Esophagus muscularis mucosa (tissue), 4 donors: ENCODE results near the gene CD40. TPM values are rescaled to one million over a fixed set of nuclear protein-coding genes. Genes with fewer than 3 reads are reported as not detected.

Experiments
- DNase-seq: peaks from one replicate; pipeline ENCODE4 v3.0.0-alpha.2; 2017; ENCODE audit errors: extremely low spot score
- H3K27ac ChIP-seq, 4 donors: fragments of 200-600 bp; sonication (generic); replicated peaks in 1 of 4; 1 replicate in 3 of 4; 2 replicates in 1 of 4; pipeline ENCODE4 v1.5.1; 2016 to 2019; ENCODE audit warnings: mild to moderate bottlenecking in 1 of 4
- H3K27me3 ChIP-seq, 4 donors: fragments of 200-600 bp; sonication (generic); one replicate each; pipeline versions ENCODE4 v1.5.1 to v1.6.0; 2016 to 2019
- H3K36me3 ChIP-seq, 4 donors: fragments of 200-600 bp; sonication (generic); one replicate each; pipeline ENCODE4 v1.5.1; 2016 to 2019
- H3K4me1 ChIP-seq, 4 donors: fragments of 200-600 bp; sonication (generic); one replicate each; pipeline ENCODE4 v1.5.1; 2016 to 2019
- H3K4me3 ChIP-seq, 4 donors: fragments of 200-600 bp; sonication (generic); 1 replicate in 2 of 4; 2 replicates in 2 of 4; pipeline ENCODE4 v1.5.1; 2016 to 2019; ENCODE audit warnings: mild to moderate bottlenecking in 4 of 4, moderate library complexity in 1 of 4
- H3K9me3 ChIP-seq, 4 donors: fragments of 200-600 bp; sonication (generic); 1 replicate in 3 of 4; 2 replicates in 1 of 4; pipeline ENCODE4 v1.5.1; 2016 to 2019
- CTCF ChIP-seq, 3 experiments: fragments of 200-600 bp in 2 of 3; fragments of 450-650 bp in 1 of 3; sonication (generic) in 2 of 3; IDR thresholded peaks; one replicate each; pipeline ENCODE4 v1.5.1; 2017 to 2019; ENCODE audit warnings: antibody characterized with exemption in 3 of 3, mild to moderate bottlenecking in 2 of 3, moderate library complexity in 1 of 3
- EP300 ChIP-seq: sonication (generic); formaldehyde crosslinking; IDR thresholded peaks from one replicate; pipeline ENCODE4 v1.6.1; 2017; ENCODE audit warnings: antibody characterized with exemption
- POLR2A ChIP-seq: fragments of 450-650 bp; IDR thresholded peaks from one replicate; pipeline ENCODE4 v1.6.1; 2017; ENCODE audit warnings: antibody characterized with exemption, moderate library complexity, mild to moderate bottlenecking, low read depth
- POLR2AphosphoS5 ChIP-seq, 2 donors: sonication (generic); formaldehyde crosslinking; IDR thresholded peaks; one replicate each; pipeline ENCODE4 v1.6.1; 2017; ENCODE audit warnings: antibody characterized with exemption in 2 of 2
- WGBS: methylation state at CpG from one replicate; pipeline ENCODE4 v1.1.5; 2018; 5-methylcytosine and 5-hydroxymethylcytosine counted together
- intact Hi-C: fragments of 100-400 bp; cut with DNase I; formaldehyde crosslinking; loops from one replicate; pipeline ENCODE4 v1.15.1; 2023
- total RNA-seq, 4 donors: library from RNA; depleted of rRNA; stranded (reverse); fragments of >200 nt; gene quantifications; one replicate each; pipeline versions ENCODE4 v1.1.0 to v1.2.1, GENCODE V29; 2016

The CD40 gene
- total RNA-seq, 4 donors from 2014 or later = 10.0 to 21.6 (median 16.9) TPM

GRCh38 chr20:46129955-46130481 lies 11.9 kb downstream of the CD40 start:
- WGBS = 14% methylated on average over 3 of the region's 5 CpGs
- intact Hi-C loops = loop anchor here (5.0 kb wide), 1 partner anchor 217 kb away; no protein-coding TSS in a partner anchor

GRCh38 chr20:46130534-46130933 lies 12.4 kb downstream of the CD40 start:
- no peak for TF ChIP-seq POLR2AphosphoS5 (IDR thresholded peaks at IDR 0.05)
- TF ChIP-seq EP300 = no peak
- no peak for TF ChIP-seq POLR2A
- no peak for TF ChIP-seq CTCF (IDR thresholded peaks at IDR 0.05)
- no peak overlapping the region for H3K4me3 ChIP-seq
- peaks cover 0 to 22% (median 5%) of the 10 kb centered on the region in 4 donors for H3K36me3 ChIP-seq
- WGBS = 64% methylated on average over 4 of the region's 4 CpGs
- intact Hi-C loops = loop anchor here (5.0 kb wide), 1 partner anchor 217 kb away; no protein-coding TSS in a partner anchor
- no peak for DNase-seq
- no peaks in the 10 kb centered on the region for H3K9me3 ChIP-seq
- peaks cover 9 to 24% (median 18%) of the 10 kb centered on the region in 4 donors for H3K4me1 ChIP-seq
- peaks cover 0 to 70% (median 0%) of the 10 kb centered on the region in 4 donors for H3K27me3 ChIP-seq
- H3K27ac ChIP-seq = no peak overlapping the region

More at GRCh38 chr20:46129955-46130481, 11.9 kb downstream of the CD40 start:
- peaks cover 9 to 24% (median 18%) of the 10 kb centered on the region in 4 donors for H3K4me1 ChIP-seq
- H3K27ac ChIP-seq = no peak overlapping the region
- peaks cover 0 to 65% (median 0%) of the 10 kb centered on the region in 4 donors for H3K27me3 ChIP-seq
- no peak overlapping the region for H3K4me3 ChIP-seq
- H3K9me3 ChIP-seq = no peaks in the 10 kb centered on the region
- H3K36me3 ChIP-seq = peaks cover 0 to 27% (median 5%) of the 10 kb centered on the region in 4 donors
- TF ChIP-seq EP300 = no peak
- no peak for TF ChIP-seq POLR2AphosphoS5 (IDR thresholded peaks at IDR 0.05)
- TF ChIP-seq CTCF (IDR thresholded peaks at IDR 0.05) = no peak
- TF ChIP-seq POLR2A = no peak
- DNase-seq = no peak

GRCh38 chr20:46131396-46131795 lies 13.3 kb downstream of the CD40 start:
- peaks cover 9 to 24% (median 18%) of the 10 kb centered on the region in 4 donors for H3K4me1 ChIP-seq
- WGBS = 22% methylated on average over 6 of the region's 6 CpGs
- no peak overlapping the region for H3K27ac ChIP-seq
- DNase-seq = no peak
- H3K4me3 ChIP-seq = no peak overlapping the region
- peaks cover 0 to 79% (median 2%) of the 10 kb centered on the region in 4 donors for H3K27me3 ChIP-seq
- intact Hi-C loops = loop anchor here (5.0 kb wide), 1 partner anchor 216 kb away; no protein-coding TSS in a partner anchor
- peaks cover 0 to 14% (median 2%) of the 10 kb centered on the region in 4 donors for H3K36me3 ChIP-seq
- TF ChIP-seq POLR2AphosphoS5 (IDR thresholded peaks at IDR 0.05) (no peak), EP300 (no peak), POLR2A (no peak), CTCF (IDR thresholded peaks at IDR 0.05) (no peak)
- no peaks in the 10 kb centered on the region for H3K9me3 ChIP-seq

- H3K36me3 ChIP-seq = peaks cover 0 to 4% (median under 1%) of the 10 kb centered on the region in 4 donors
- intact Hi-C loops = loop anchor here (5.0 kb wide), 1 partner anchor 215 kb away; no protein-coding TSS in a partner anchor
- no peak for DNase-seq
- H3K4me3 ChIP-seq = no peak overlapping the region
- H3K9me3 ChIP-seq = no peaks in the 10 kb centered on the region
- peaks cover 9 to 24% (median 18%) of the 10 kb centered on the region in 4 donors for H3K4me1 ChIP-seq
- no peak overlapping the region for H3K27ac ChIP-seq
- WGBS = 14% methylated on average over 17 of the region's 17 CpGs
- TF ChIP-seq CTCF (IDR thresholded peaks at IDR 0.05) (peak; percentile 73 to 81 (median 77)), POLR2AphosphoS5 (IDR thresholded peaks at IDR 0.05) (no peak)
- H3K27me3 ChIP-seq = peaks cover 0 to 92% (median 2%) of the 10 kb centered on the region in 4 donors
Observed at GRCh38 chr20:46132705-46133120, 14.6 kb downstream of the CD40 start.
